ENCODE measurements around the gene CA7.

Gene CA7

GRCh38 chr16:66844342-66845079 is at the start of gene CA7:
Gene CA7, plus strand, starts transcription at chr16:66844414. Its CDS starts 74 bp downstream, at chr16:66844488.
- peaks cover 26% of the 10 kb centered on the region for H3K27me3 ChIP-seq (replicated peaks; ENCODE audit: control insufficient read depth, insufficient read depth, low read length)
- H3K36me3 ChIP-seq (ENCODE audit: control insufficient read depth, insufficient read depth, low read length, severe bottlenecking): no peaks in the 10 kb centered on the region

GRCh38 chr16:66798161-66798560 is 46.1 kb upstream of the CA7 start:
- Histone ChIP-seq H3K36me3 (ENCODE audit: control insufficient read depth, insufficient read depth, low read length, severe bottlenecking) (peaks cover 18% of the 10 kb centered on the region), H3K27me3 (replicated peaks; ENCODE audit: control insufficient read depth, insufficient read depth, low read length) (no peaks in the 10 kb centered on the region), H3K9me3 (ENCODE audit: control insufficient read depth, low read length) (no peaks in the 10 kb centered on the region), H3K9ac (ENCODE audit: low read length) (no peak overlapping the region), H3K4me1 (ENCODE audit: control insufficient read depth, insufficient read depth, low read length) (no peaks in the 10 kb centered on the region), H3K4me3 (ENCODE audit: low read length) (no peak overlapping the region)
- DNase-seq (ENCODE audit: low read depth): peak; percentile 23

More at GRCh38 chr16:66844342-66845079, at the start of gene CA7:
- Histone ChIP-seq H3K9ac (ENCODE audit: low read length) (no peak within 1 kb of the TSS), H3K4me3 (ENCODE audit: low read length) (peak within 1 kb of the TSS; percentile 72), H3K9me3 (ENCODE audit: control insufficient read depth, low read length) (no peaks in the 10 kb centered on the region), H3K4me1 (ENCODE audit: control insufficient read depth, insufficient read depth, low read length) (peaks cover 3% of the 10 kb centered on the region)
- DNase-seq (ENCODE audit: low read depth): peak; percentile 21

- H3K36me3 ChIP-seq (ENCODE audit: control insufficient read depth, insufficient read depth, low read length, severe bottlenecking): peaks cover 45% of the 10 kb centered on the region
- DNase-seq (ENCODE audit: low read depth): no peak
- no peak overlapping the region for H3K4me3 ChIP-seq (ENCODE audit: low read length)
- H3K4me1 ChIP-seq (ENCODE audit: control insufficient read depth, insufficient read depth, low read length): no peaks in the 10 kb centered on the region
- no peak overlapping the region for H3K9ac ChIP-seq (ENCODE audit: low read length)
- H3K27me3 ChIP-seq (replicated peaks; ENCODE audit: control insufficient read depth, insufficient read depth, low read length): no peaks in the 10 kb centered on the region
- H3K9me3 ChIP-seq (ENCODE audit: control insufficient read depth, low read length): no peaks in the 10 kb centered on the region
Measured at GRCh38 chr16:66800856-66801255, 43.4 kb upstream of the CA7 start.

- Histone ChIP-seq H3K36me3 (ENCODE audit: control insufficient read depth, insufficient read depth, low read length, severe bottlenecking) (peaks cover 52% of the 10 kb centered on the region), H3K9ac (ENCODE audit: low read length) (no peak within 1 kb of the TSS), H3K27me3 (replicated peaks; ENCODE audit: control insufficient read depth, insufficient read depth, low read length) (no peaks in the 10 kb centered on the region), H3K4me3 (ENCODE audit: low read length) (no peak within 1 kb of the TSS), H3K4me1 (ENCODE audit: control insufficient read depth, insufficient read depth, low read length) (no peaks in the 10 kb centered on the region), H3K9me3 (ENCODE audit: control insufficient read depth, low read length) (no peaks in the 10 kb centered on the region)
- DNase-seq (ENCODE audit: low read depth): no peak
Measured at GRCh38 chr16:66801320-66802105, 42.7 kb upstream of the CA7 start, which contains the start of gene TERB1. Gene TERB1, minus strand, starts transcription at chr16:66801584. Its CDS starts 4,786 bp downstream, at chr16:66796798.

- H3K27me3 ChIP-seq (replicated peaks; ENCODE audit: control insufficient read depth, insufficient read depth, low read length): no peaks in the 10 kb centered on the region
- no peak overlapping the region for H3K4me3 ChIP-seq (ENCODE audit: low read length)
- H3K4me1 ChIP-seq (ENCODE audit: control insufficient read depth, insufficient read depth, low read length): no peaks in the 10 kb centered on the region
- no peak overlapping the region for H3K9ac ChIP-seq (ENCODE audit: low read length)
- H3K9me3 ChIP-seq (ENCODE audit: control insufficient read depth, low read length): no peaks in the 10 kb centered on the region
- no peak for DNase-seq (ENCODE audit: low read depth)
- peaks cover 58% of the 10 kb centered on the region for H3K36me3 ChIP-seq (ENCODE audit: control insufficient read depth, insufficient read depth, low read length, severe bottlenecking)
Measured at GRCh38 chr16:66802159-66802558, 42.1 kb upstream of the CA7 start.

GRCh38 chr16:66809765-66810164 is 34.4 kb upstream of the CA7 start:
- no peaks in the 10 kb centered on the region for H3K4me1 ChIP-seq (ENCODE audit: control insufficient read depth, insufficient read depth, low read length)
- peaks cover 92% of the 10 kb centered on the region for H3K36me3 ChIP-seq (ENCODE audit: control insufficient read depth, insufficient read depth, low read length, severe bottlenecking)
- DNase-seq (ENCODE audit: low read depth): no peak
- H3K9me3 ChIP-seq (ENCODE audit: control insufficient read depth, low read length): no peaks in the 10 kb centered on the region
- H3K4me3 ChIP-seq (ENCODE audit: low read length): no peak overlapping the region
- no peaks in the 10 kb centered on the region for H3K27me3 ChIP-seq (replicated peaks; ENCODE audit: control insufficient read depth, insufficient read depth, low read length)
- no peak overlapping the region for H3K9ac ChIP-seq (ENCODE audit: low read length)

- no peak for DNase-seq (ENCODE audit: low read depth)
- no peaks in the 10 kb centered on the region for H3K4me1 ChIP-seq (ENCODE audit: control insufficient read depth, insufficient read depth, low read length)
- no peak overlapping the region for H3K4me3 ChIP-seq (ENCODE audit: low read length)
- H3K9ac ChIP-seq (ENCODE audit: low read length): no peak overlapping the region
- H3K36me3 ChIP-seq (ENCODE audit: control insufficient read depth, insufficient read depth, low read length, severe bottlenecking): peaks cover 92% of the 10 kb centered on the region
- no peaks in the 10 kb centered on the region for H3K27me3 ChIP-seq (replicated peaks; ENCODE audit: control insufficient read depth, insufficient read depth, low read length)
- H3K9me3 ChIP-seq (ENCODE audit: control insufficient read depth, low read length): no peaks in the 10 kb centered on the region
Measured at GRCh38 chr16:66810391-66810790, 33.8 kb upstream of the CA7 start.

- no peaks in the 10 kb centered on the region for H3K4me1 ChIP-seq (ENCODE audit: control insufficient read depth, insufficient read depth, low read length)
- H3K9ac ChIP-seq (ENCODE audit: low read length): no peak overlapping the region
- no peaks in the 10 kb centered on the region for H3K27me3 ChIP-seq (replicated peaks; ENCODE audit: control insufficient read depth, insufficient read depth, low read length)
- no peaks in the 10 kb centered on the region for H3K9me3 ChIP-seq (ENCODE audit: control insufficient read depth, low read length)
- peaks cover 90% of the 10 kb centered on the region for H3K36me3 ChIP-seq (ENCODE audit: control insufficient read depth, insufficient read depth, low read length, severe bottlenecking)
- H3K4me3 ChIP-seq (ENCODE audit: low read length): no peak overlapping the region
- no peak for DNase-seq (ENCODE audit: low read depth)
Measured at GRCh38 chr16:66811043-66811442, 33.2 kb upstream of the CA7 start.

- H3K4me3 ChIP-seq (ENCODE audit: low read length): no peak overlapping the region
- H3K27me3 ChIP-seq (replicated peaks; ENCODE audit: control insufficient read depth, insufficient read depth, low read length): no peaks in the 10 kb centered on the region
- no peaks in the 10 kb centered on the region for H3K4me1 ChIP-seq (ENCODE audit: control insufficient read depth, insufficient read depth, low read length)
- DNase-seq (ENCODE audit: low read depth): no peak
- peaks cover 91% of the 10 kb centered on the region for H3K36me3 ChIP-seq (ENCODE audit: control insufficient read depth, insufficient read depth, low read length, severe bottlenecking)
- H3K9ac ChIP-seq (ENCODE audit: low read length): no peak overlapping the region
- no peaks in the 10 kb centered on the region for H3K9me3 ChIP-seq (ENCODE audit: control insufficient read depth, low read length)
Measured at GRCh38 chr16:66814734-66815133, 29.5 kb upstream of the CA7 start.

- peak; percentile 23 for DNase-seq (ENCODE audit: low read depth)
- no peak overlapping the region for H3K4me3 ChIP-seq (ENCODE audit: low read length)
- H3K9ac ChIP-seq (ENCODE audit: low read length): no peak overlapping the region
- H3K4me1 ChIP-seq (ENCODE audit: control insufficient read depth, insufficient read depth, low read length): peaks cover 9% of the 10 kb centered on the region
- H3K27me3 ChIP-seq (replicated peaks; ENCODE audit: control insufficient read depth, insufficient read depth, low read length): no peaks in the 10 kb centered on the region
- H3K9me3 ChIP-seq (ENCODE audit: control insufficient read depth, low read length): no peaks in the 10 kb centered on the region
- peaks cover 55% of the 10 kb centered on the region for H3K36me3 ChIP-seq (ENCODE audit: control insufficient read depth, insufficient read depth, low read length, severe bottlenecking)
Measured at GRCh38 chr16:66824006-66824405, 20.2 kb upstream of the CA7 start.
